Neuronal stem cell (in vitro differentiated cells): ENCODE measurements around the gene JSRP1.

ENCODE experiments used
- DNase-seq: peaks from one replicate; pipeline ENCODE4 v3.0.0-alpha.2; 2013; ENCODE audit warnings: low spot score
- H2AFZ ChIP-seq: one replicate; pipeline ENCODE4 v1.6.1; 2013; ENCODE audit warnings: mild to moderate bottlenecking, low read length, inconsistent platforms
- H2AK5ac ChIP-seq: 2 replicates; pipeline ENCODE4 v1.6.1; 2013; ENCODE audit warnings: low read depth, mild to moderate bottlenecking, inconsistent platforms, low read length, moderate library complexity, mixed read lengths
- H2BK120ac ChIP-seq: 2 replicates; pipeline ENCODE4 v1.6.1; 2013; ENCODE audit warnings: low read depth, mild to moderate bottlenecking, inconsistent platforms, low read length, moderate library complexity, mixed read lengths
- H2BK12ac ChIP-seq: one replicate; pipeline ENCODE4 v1.6.1; 2013; ENCODE audit warnings: low read length, inconsistent platforms
- H2BK15ac ChIP-seq: 2 replicates; pipeline ENCODE4 v1.6.1; 2013; ENCODE audit warnings: mild to moderate bottlenecking, low read length, inconsistent platforms, mixed read lengths
- H2BK5ac ChIP-seq: one replicate; pipeline ENCODE4 v1.6.1; 2013; ENCODE audit warnings: inconsistent platforms, mild to moderate bottlenecking, low read length, moderate library complexity
- H3K14ac ChIP-seq: one replicate; pipeline ENCODE4 v1.6.1; 2013; ENCODE audit warnings: low read length, inconsistent platforms
- H3K18ac ChIP-seq: 2 replicates; pipeline ENCODE4 v1.6.1; 2013; ENCODE audit warnings: low read length, inconsistent platforms
- H3K23ac ChIP-seq: 2 replicates; pipeline ENCODE4 v1.6.1; 2013; ENCODE audit warnings: low read depth, mild to moderate bottlenecking, mixed read lengths, low read length, inconsistent platforms; ENCODE audit not compliant: poor library complexity
- H3K27ac ChIP-seq: replicated peaks from 3 replicates; pipeline ENCODE4 v1.5.1; 2013; ENCODE audit warnings: low read length, inconsistent platforms
- H3K27me3 ChIP-seq, 3 experiments: 2 replicates each; pipeline ENCODE4 v1.6.1; 2013; ENCODE audit warnings: low read length in 3 of 3, mild to moderate bottlenecking in 2 of 3, inconsistent platforms in 1 of 3, low read depth in 1 of 3, mixed read lengths in 1 of 3, moderate library complexity in 1 of 3; ENCODE audit not compliant: control insufficient read depth in 3 of 3, insufficient read depth in 3 of 3
- H3K36me3 ChIP-seq, 2 donors: replicated peaks in 1 of 2; 2 replicates each; pipeline ENCODE4 v1.6.1; 2013; ENCODE audit warnings: low read length in 2 of 2; ENCODE audit not compliant: control insufficient read depth in 2 of 2, insufficient read depth in 2 of 2
- H3K4ac ChIP-seq: 2 replicates; pipeline ENCODE4 v1.6.1; 2013; ENCODE audit warnings: inconsistent platforms, mild to moderate bottlenecking, low read length, moderate library complexity
- H3K4me1 ChIP-seq, 2 donors: 1 replicate in 1 of 2; 2 replicates in 1 of 2; pipeline ENCODE4 v1.6.1; 2013; ENCODE audit warnings: low read length in 2 of 2, low read depth in 1 of 2; ENCODE audit not compliant: control insufficient read depth in 2 of 2, insufficient read depth in 1 of 2
- H3K4me2 ChIP-seq: one replicate; pipeline ENCODE4 v1.6.1; 2013; ENCODE audit warnings: mild to moderate bottlenecking, low read length, inconsistent platforms; ENCODE audit not compliant: insufficient read depth, poor library complexity, severe bottlenecking
- H3K4me3 ChIP-seq, 2 donors: 2 replicates each; pipeline ENCODE4 v1.5.1; 2013; ENCODE audit warnings: low read length in 2 of 2, mild to moderate bottlenecking in 2 of 2, inconsistent platforms in 1 of 2, moderate library complexity in 1 of 2
- H3K79me1 ChIP-seq: one replicate; pipeline ENCODE4 v1.6.1; 2013; ENCODE audit warnings: low read depth, mild to moderate bottlenecking, inconsistent platforms, low read length, moderate library complexity
- H3K9ac ChIP-seq: one replicate; pipeline ENCODE4 v1.6.1; 2013; ENCODE audit warnings: mild to moderate bottlenecking, low read depth, low read length, inconsistent platforms; ENCODE audit not compliant: poor library complexity
- H3K9me3 ChIP-seq, 2 donors: replicated peaks in 1 of 2; 2 replicates each; pipeline versions ENCODE3 to v1.6.1; 2013; ENCODE audit warnings: low read length in 2 of 2, mild to moderate bottlenecking in 2 of 2, inconsistent platforms in 1 of 2, low read depth in 1 of 2, mixed read lengths in 1 of 2, moderate library complexity in 1 of 2; ENCODE audit not compliant: control insufficient read depth in 2 of 2, insufficient read depth in 1 of 2
- H4K8ac ChIP-seq: one replicate; pipeline ENCODE4 v1.6.1; 2013; ENCODE audit warnings: low read depth, mild to moderate bottlenecking, inconsistent platforms, low read length, moderate library complexity
- H4K91ac ChIP-seq: one replicate; pipeline ENCODE4 v1.6.1; 2013; ENCODE audit warnings: low read length, low read depth, mild to moderate bottlenecking, inconsistent platforms; ENCODE audit not compliant: poor library complexity
- WGBS, 2 donors: extraction: QIAGEN DNeasy Blood & Tissue Kit; methylation state at CpG; one replicate each; pipeline ENCODE4 v1.1.7; 2013; ENCODE audit warnings: missing lambda C conversion rate in 2 of 2, mixed read lengths in 1 of 2; ENCODE audit not compliant: insufficient read length in 2 of 2, insufficient replicate concordance in 1 of 2; ENCODE audit errors: extremely low coverage in 2 of 2; 5-methylcytosine and 5-hydroxymethylcytosine counted together

JSRP1 gene

DNA sequence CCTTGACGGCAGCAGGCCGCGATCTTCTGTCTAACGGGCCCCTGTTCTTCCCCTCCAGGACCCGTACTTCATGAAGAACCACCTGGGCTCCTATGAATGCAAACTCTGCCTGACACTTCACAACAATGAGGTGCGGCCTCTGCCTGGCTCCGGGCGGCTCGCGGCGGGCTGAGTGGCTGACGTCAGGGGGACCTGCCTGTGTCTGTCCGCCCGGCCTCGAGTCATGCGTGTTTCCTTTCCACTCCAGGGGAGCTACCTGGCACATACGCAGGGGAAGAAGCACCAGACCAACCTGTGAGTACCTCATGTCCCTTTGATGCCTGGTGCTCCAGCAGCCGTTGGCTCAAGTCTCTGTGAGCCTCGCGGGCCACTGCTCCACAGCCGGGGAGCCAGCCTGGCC is 11.7 kb downstream of the JSRP1 start:
- Histone ChIP-seq H3K14ac (no peak overlapping the region), H3K27ac (no peak overlapping the region), H3K9me3 (no peaks in the 10 kb centered on the region), H3K36me3 (peaks cover 44 to 93% of the 10 kb centered on the region in 2 donors), H2AFZ (no peak overlapping the region), H2AK5ac (no peak overlapping the region), H2BK5ac (no peak overlapping the region), H3K18ac (no peak overlapping the region), H3K27me3 (no peaks in the 10 kb centered on the region), H3K23ac (peak overlapping the region; percentile 31), H3K4ac (no peak overlapping the region), H3K4me3 (peak overlapping the region in 1 of 2 donors; percentile 5), H4K91ac (no peak overlapping the region), H3K4me1 (peaks cover 12 to 14% of the 10 kb centered on the region in 2 donors), H2BK120ac (no peak overlapping the region), H3K4me2 (no peak overlapping the region), H2BK15ac (no peak overlapping the region), H4K8ac (no peak overlapping the region), H3K79me1 (peaks cover 39% of the 10 kb centered on the region), H2BK12ac (peak overlapping the region; percentile 73), H3K9ac (no peak overlapping the region)
- no peak for DNase-seq
- no CpG with 5 or more reads among the region's 21 CpGs for WGBS, 2 donors

DNA sequence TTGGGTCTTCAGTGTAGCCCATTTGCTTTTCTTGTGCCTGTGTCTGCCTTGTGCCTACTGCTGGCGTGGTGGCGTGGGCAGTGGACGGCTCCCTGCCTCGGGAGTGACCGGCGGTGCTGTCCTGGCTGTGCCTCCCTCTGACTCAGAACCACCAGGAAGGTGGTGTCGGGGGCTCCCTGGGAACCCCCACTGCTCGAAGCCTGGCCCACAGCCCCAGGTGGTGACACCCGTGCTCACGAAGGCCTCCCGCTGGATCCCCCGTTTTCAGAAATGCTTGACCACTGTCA is 12.1 kb downstream of the JSRP1 start:
- no peak overlapping the region for H3K4me2 ChIP-seq
- H3K9me3 ChIP-seq = no peaks in the 10 kb centered on the region
- H2BK5ac ChIP-seq = no peak overlapping the region
- H3K27ac ChIP-seq = no peak overlapping the region
- peak overlapping the region; percentile 85 for H3K23ac ChIP-seq
- no CpG with 5 or more reads among the region's 12 CpGs for WGBS, 2 donors
- peaks cover 12 to 16% of the 10 kb centered on the region in 2 donors for H3K4me1 ChIP-seq
- no peaks in the 10 kb centered on the region for H3K27me3 ChIP-seq
- no peak overlapping the region for H2AFZ ChIP-seq
- H3K36me3 ChIP-seq = peaks cover 44 to 88% of the 10 kb centered on the region in 2 donors
- no peak overlapping the region for H3K18ac ChIP-seq
- H3K79me1 ChIP-seq = peaks cover 39% of the 10 kb centered on the region
- no peak for DNase-seq
- no peak overlapping the region for H2AK5ac ChIP-seq
- H3K4ac ChIP-seq = no peak overlapping the region
- H3K14ac ChIP-seq = peak overlapping the region; percentile 21
- no peak overlapping the region for H3K9ac ChIP-seq
- H2BK120ac ChIP-seq = no peak overlapping the region
- H2BK12ac ChIP-seq = no peak overlapping the region
- no peak overlapping the region for H3K4me3 ChIP-seq
- H4K91ac ChIP-seq = no peak overlapping the region
- H2BK15ac ChIP-seq = no peak overlapping the region
- H4K8ac ChIP-seq = no peak overlapping the region

DNA sequence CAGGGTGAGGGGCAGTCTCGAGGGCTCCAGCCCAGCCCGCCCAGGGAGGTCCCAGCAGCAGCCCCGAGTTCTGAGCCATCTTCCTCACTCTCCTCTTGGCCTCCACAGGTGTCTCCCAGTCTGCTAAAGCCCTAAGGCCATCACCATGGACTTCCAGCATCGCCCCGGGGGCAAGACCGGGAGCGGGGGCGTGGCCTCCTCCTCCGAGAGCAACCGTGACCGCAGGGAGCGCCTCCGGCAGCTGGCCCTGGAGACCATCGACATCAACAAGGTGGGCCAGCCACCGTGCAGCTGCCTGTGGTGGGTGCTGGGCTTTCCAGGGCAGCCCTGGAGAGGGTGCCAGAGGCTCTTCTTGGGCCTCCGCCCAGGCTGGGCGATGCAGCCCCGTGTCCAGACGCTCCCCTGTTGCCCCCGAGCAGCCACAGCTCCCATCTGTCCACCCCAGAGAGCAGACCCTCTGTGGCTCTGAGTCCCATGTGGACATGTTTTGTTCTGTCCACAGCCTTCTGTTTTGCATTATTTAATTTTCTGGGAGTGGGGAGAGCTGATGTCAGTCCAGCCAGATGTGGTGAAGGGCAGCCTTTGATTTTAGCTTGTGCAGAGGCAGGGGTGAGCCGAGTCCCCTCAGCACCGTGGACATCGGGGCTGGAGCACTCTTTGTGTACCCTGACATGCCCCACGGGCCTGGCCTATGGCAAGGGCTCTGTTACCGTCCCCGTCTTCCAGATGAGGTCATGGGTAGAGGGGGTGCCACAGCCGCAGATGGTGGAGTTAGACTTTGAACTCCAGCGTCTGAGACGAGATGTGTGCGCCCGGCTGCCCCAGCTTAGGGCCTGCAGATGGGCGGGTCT is 12.7 kb downstream of the JSRP1 start:
- Histone ChIP-seq H2BK15ac (no peak overlapping the region), H3K36me3 (peaks cover 44 to 87% of the 10 kb centered on the region in 2 donors), H3K9me3 (no peaks in the 10 kb centered on the region), H2BK12ac (no peak overlapping the region), H2BK120ac (no peak overlapping the region), H2AFZ (no peak overlapping the region), H2BK5ac (no peak overlapping the region), H3K4me1 (peaks cover 14 to 19% of the 10 kb centered on the region in 2 donors), H3K79me1 (peaks cover 39% of the 10 kb centered on the region), H4K91ac (no peak overlapping the region), H3K27ac (no peak overlapping the region), H3K9ac (no peak overlapping the region), H3K4me3 (no peak overlapping the region), H3K27me3 (no peaks in the 10 kb centered on the region), H3K18ac (no peak overlapping the region), H4K8ac (no peak overlapping the region), H3K4me2 (no peak overlapping the region), H3K14ac (peak overlapping the region; percentile 21), H2AK5ac (no peak overlapping the region), H3K4ac (no peak overlapping the region), H3K23ac (peak overlapping the region; percentile 85)
- WGBS, 2 donors = no CpG with 5 or more reads among the region's 32 CpGs
- no peak for DNase-seq

DNA sequence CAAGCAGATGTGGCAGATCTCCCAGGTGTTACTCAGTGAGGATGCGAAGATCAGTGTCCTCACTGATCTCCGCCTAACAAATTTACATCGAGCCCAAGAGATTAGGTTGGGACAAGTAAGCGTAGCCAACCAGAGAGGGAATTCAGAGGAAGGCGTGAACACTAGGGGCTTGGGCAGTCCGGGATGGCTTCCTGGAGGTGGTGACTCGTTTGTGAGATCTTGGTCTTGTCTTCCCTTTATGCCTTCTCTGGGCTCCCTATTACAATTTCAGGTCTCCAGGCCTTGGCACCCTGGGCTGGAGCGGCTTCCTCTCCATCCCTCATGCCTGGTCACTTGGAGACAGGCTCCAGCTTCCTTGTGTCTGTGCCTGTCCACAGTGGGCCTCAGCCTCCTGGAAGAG is 13.4 kb downstream of the JSRP1 start:
- no CpG with 5 or more reads among the region's 8 CpGs for WGBS, 2 donors
- H2AFZ ChIP-seq = no peak overlapping the region
- H4K8ac ChIP-seq = no peak overlapping the region
- no peak overlapping the region for H2BK15ac ChIP-seq
- no peak overlapping the region for H2BK5ac ChIP-seq
- no peak overlapping the region for H2BK12ac ChIP-seq
- H2AK5ac ChIP-seq = no peak overlapping the region
- H3K14ac ChIP-seq = no peak overlapping the region
- H3K18ac ChIP-seq = no peak overlapping the region
- peaks cover 40% of the 10 kb centered on the region for H3K79me1 ChIP-seq
- no peak overlapping the region for H4K91ac ChIP-seq
- H3K9me3 ChIP-seq = no peaks in the 10 kb centered on the region
- H3K36me3 ChIP-seq = peaks cover 45 to 91% of the 10 kb centered on the region in 2 donors
- no peak overlapping the region for H3K4ac ChIP-seq
- H3K9ac ChIP-seq = no peak overlapping the region
- H3K4me1 ChIP-seq = peaks cover 18 to 26% of the 10 kb centered on the region in 2 donors
- no peak overlapping the region for H2BK120ac ChIP-seq
- H3K27me3 ChIP-seq = no peaks in the 10 kb centered on the region
- no peak overlapping the region for H3K4me2 ChIP-seq
- no peak overlapping the region for H3K4me3 ChIP-seq
- no peak overlapping the region for H3K27ac ChIP-seq
- H3K23ac ChIP-seq = no peak overlapping the region
- no peak for DNase-seq
